GM21529 (cell line): Measurements from ENCODE around the gene TOE1.

Experiments used
- ATAC-seq: cut with Tn5 transposase; IDR thresholded peaks from one replicate; pipeline ENCODE4 v1.9.1; 2021; ENCODE audit not compliant: unreplicated experiment

The TOE1 gene

GRCh38 chr1:45326627-45327623, 13.0 kb upstream of the TOE1 start, which contains the start of gene HPDL:
TSS of gene HPDL (plus strand) at chr1:45326895. CDS start at chr1:45327149, 254 bp downstream.
- ATAC-seq = peak; percentile 59

DNA sequence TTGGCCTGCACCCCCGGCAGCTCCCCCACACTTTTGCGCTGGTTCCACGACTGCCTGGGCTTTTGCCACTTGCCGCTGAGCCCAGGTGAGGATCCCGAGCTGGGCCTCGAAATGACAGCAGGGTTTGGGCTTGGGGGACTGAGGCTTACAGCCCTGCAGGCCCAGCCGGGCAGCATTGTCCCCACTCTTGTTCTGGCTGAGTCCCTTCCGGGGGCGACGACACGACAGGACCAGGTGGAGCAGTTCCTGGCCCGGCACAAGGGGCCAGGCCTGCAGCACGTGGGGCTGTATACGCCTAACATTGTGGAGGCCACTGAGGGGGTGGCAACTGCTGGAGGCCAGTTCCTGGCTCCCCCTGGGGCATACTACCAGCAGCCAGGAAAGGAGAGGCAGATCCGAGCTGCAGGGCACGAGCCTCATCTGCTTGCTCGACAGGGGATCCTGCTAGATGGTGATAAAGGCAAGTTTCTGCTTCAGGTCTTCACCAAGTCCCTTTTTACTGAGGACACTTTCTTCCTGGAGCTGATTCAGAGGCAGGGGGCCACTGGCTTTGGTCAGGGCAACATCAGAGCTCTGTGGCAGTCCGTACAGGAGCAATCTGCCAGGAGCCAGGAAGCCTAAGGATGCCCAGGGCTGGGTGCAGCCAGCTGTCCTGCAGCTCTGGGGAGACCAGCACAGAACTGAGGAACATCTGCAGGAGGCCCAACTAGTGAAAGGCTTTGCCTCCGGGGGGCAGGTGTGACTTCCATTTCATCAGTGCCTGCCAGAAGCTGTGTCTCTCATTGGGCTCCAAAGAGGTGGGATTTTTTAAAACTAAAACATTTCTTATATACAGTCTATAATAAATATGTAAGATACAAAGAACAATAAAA, 12.1 kb upstream of the TOE1 start:
- ATAC-seq = no peak

DNA sequence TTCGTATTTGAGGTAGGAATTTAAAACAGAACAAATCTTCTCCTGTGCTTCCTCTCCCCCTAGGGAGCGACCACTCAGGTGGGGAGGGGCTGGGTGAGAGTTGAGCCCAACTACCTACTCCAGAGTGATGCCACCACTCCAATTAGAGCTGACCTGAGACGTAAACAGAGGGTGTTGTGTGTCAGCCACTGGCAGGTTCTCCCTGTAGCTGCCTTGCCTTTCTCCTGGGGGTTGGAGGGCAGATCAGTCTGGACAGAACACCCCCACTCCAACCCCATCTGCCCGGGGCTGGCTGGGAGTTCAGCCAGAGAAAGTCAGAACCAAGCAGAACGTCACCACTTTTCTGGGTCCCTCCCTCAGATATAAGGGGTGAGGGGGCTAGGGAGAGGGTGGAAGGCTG, 11.3 kb upstream of the TOE1 start:
- ATAC-seq = no peak

DNA sequence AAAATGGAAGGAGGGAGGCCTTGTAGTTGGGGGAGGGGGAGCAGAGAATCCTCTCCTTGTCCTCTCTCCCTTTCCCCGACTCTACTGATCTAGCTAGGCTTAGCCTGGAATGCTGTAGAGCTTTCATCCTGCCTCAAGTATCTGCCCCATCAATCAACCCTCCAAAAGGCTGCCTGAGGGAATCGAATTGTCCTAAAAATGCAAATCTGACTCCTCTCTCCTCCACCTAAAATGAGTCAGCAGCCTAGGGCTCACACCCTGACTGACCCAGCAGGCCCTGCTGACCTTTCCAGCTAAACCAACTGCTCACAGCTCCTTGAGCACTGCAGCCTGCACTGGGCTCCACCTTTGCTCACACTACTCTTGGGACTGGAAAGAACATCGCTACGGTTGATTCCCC, 10.5 kb upstream of the TOE1 start:
- ATAC-seq = no peak

DNA sequence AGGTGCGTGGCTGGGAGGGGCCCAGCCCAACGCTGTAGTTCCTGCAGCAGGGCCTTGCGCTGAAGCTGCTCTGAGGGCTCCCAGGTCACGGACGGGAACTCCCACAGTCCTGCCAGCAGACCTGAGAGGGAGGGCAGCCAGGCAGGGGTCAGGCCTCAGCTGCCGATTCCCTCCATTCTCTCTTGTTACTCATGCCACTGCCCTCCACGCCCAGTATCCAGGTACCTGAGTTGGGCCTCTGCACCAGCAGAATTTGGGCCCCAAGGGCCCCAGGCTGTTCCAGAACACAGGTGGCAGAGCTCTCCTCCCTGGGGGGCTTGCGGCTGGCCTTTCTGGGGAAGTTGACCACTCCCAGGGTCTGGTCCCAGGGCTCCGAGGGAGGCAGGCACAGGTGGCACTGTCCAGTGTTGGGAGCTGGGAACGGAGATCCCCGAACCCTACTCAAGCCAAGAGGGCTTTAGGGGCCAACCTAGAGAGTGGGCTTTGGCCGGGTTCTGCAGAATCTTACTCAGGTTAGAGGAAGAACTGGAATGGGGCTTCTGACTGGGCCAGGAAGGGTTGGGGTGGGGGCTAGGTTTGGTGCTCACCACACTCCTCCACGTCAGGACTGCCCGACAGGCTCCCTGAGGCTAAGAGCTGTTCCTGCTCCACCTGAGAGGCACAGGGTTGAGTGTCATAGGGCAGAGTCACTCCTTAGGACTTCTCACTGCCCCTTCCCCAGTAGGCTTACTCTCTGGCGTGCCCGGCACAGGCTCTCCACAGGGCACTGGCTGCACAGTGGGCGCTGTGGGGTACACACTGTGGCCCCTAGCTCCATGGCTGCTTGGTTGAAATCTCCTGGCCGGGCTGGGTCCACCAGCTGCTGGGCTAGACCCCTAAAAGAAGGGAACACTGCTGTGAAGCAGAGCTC, 8.3 kb upstream of the TOE1 start:
- no peak for ATAC-seq

DNA sequence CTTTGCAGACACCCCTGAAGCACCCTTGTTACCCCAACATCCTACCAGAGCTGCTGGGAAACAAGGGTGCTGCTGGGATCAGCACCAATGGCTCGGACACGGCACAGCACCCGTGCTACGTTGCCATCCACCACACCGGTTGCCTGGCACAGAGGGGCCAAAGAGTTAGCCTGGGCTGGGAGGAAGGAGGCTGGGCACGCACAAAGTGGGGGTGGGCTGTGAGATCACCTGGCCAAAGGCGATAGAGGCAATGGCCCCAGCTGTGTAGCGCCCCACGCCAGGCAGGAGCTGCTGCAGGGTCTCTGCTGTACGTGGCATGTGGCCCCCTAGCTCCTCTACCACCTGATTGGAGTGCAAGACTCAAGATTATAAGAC, 7.6 kb upstream of the TOE1 start:
- no peak for ATAC-seq

GRCh38 chr1:45334308-45335245, 5.4 kb upstream of the TOE1 start:
- ATAC-seq = no peak

GRCh38 chr1:45335855-45336324, 4.1 kb upstream of the TOE1 start:
- no peak for ATAC-seq

- ATAC-seq = no peak
Observed at GRCh38 chr1:45337630-45338325, 2.2 kb upstream of the TOE1 start.

DNA sequence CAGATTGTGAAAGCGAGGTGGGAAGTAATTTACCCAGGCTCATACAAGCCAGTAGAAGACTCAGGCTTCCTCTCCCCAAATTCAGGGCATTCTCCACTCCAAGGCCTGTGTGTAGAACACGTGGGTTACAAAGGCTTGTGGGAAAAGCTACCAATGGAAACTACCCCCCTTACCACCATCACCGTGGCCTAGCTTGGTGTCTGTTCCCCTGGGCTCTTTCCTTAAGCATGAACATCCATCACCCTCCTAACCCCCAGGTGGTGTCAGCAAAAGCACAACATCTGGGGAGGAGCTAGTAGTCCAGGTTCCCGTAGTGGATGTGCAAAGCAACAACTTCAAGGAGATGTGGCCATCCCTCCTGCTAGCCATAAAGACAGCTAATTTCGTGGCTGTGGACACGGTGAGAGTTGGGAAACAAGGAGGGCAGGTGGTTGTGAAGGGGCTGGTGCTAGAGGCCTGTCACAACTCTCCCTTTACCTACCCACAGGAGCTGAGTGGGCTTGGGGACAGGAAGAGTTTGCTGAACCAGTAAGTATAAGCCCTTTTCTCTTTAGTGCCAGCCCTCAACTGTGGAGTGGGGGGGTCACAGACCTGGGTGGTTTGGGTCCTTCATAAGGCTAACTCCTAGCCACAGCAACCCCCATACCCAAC, 971 bp downstream of the TOE1 start:
- ATAC-seq = no peak

GRCh38 chr1:45344499-45344898, 4.5 kb downstream of the TOE1 start:
- ATAC-seq = no peak

- ATAC-seq = no peak
Observed at GRCh38 chr1:45345014-45345413, 5.0 kb downstream of the TOE1 start.

- no peak for ATAC-seq
Observed at GRCh38 chr1:45346473-45346872, 6.5 kb downstream of the TOE1 start.

- no peak for ATAC-seq
Observed at GRCh38 chr1:45348020-45348419, 8.1 kb downstream of the TOE1 start.

GRCh38 chr1:45348609-45348965, 8.6 kb downstream of the TOE1 start:
- ATAC-seq = no peak

- no peak for ATAC-seq
Observed at GRCh38 chr1:45348966-45349677, 9.2 kb downstream of the TOE1 start.

DNA sequence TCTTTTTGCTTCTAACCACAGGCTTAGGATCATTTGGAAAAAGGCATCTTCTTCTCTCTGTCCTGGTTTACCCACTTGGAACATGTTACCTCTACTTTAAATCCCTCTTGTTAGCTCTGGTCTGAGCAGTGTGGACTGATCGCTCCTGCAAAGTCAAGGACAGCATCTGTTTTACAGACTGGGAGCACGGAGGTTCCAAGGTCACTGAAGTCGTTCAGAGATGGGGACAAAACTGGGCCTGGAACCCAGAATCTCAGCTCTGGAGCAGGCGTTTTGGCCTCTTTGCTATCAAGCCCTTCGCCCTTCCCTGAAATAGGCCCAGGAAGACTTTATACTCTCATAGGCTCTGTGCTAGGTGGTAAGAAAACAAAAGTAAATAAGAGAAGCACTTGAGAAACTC, 11.5 kb downstream of the TOE1 start:
- no peak for ATAC-seq

DNA sequence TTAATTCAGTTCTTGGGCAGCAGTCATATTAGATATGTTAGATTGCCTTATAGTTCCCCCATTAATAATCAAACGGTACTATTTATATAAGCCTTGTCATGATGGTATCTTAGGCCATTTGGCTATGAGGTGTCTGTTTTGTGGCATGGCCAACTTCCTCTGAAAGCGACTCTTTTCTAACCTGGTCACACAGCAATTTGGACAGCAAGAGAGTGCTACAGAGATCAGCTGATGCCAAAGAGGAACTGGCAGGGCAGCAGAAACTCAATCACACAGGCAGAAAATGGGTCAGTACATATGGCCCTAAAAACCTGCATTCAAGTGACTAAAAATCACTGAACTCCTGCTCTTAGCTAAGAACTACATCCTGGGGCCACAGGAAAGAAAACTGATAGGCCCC, 13.7 kb downstream of the TOE1 start:
- no peak for ATAC-seq
